H1 (cell line): ENCODE results near the gene CRP. TPM values are rescaled to one million over a fixed set of nuclear protein-coding genes. Genes with fewer than 3 reads are reported as not detected.

Experiments used
- CTCF ChIA-PET: fragments of 300-600 bp; sonication (Branson Sonifier 250); formaldehyde crosslinking; loops from one replicate; lab custom pipeline; 2021; ENCODE audit not compliant: partially characterized antibody; lab: Charles Lee
- POLR2A ChIA-PET: fragments of 300-600 bp; sonication (Branson Sonifier 250); formaldehyde crosslinking; loops from one replicate; lab custom pipeline; 2021; ENCODE audit warnings: inconsistent platforms; ENCODE audit not compliant: partially characterized antibody; lab: Charles Lee
- DNase-seq, 2 experiments: peaks; one replicate each; pipeline versions ENCODE4 v3.0.0 to v3.0.0-alpha.2; 2010 to 2022; ENCODE audit warnings: low spot score in 2 of 2, low read depth in 1 of 2, mixed read lengths in 1 of 2
- FAIRE-seq: peaks from 2 replicates; lab custom pipeline; 2011; peaks lifted over from hg19 to GRCh38; lab: Jason Lieb, UNC
- H2AFZ ChIP-seq: 2 replicates; pipeline ENCODE4 v1.8.1; 2012; ENCODE audit warnings: low read length, inconsistent platforms
- H2AK5ac ChIP-seq: 2 replicates; pipeline ENCODE4 v1.6.1; 2013; ENCODE audit warnings: low read depth, low read length
- H2BK120ac ChIP-seq: replicated peaks from 2 replicates; pipeline ENCODE3; 2013; ENCODE audit warnings: low read depth, low read length, inconsistent platforms
- H2BK12ac ChIP-seq: 2 replicates; pipeline ENCODE4 v1.6.1; 2013; ENCODE audit warnings: low read depth, low read length
- H2BK15ac ChIP-seq: 2 replicates; pipeline ENCODE4 v1.6.1; 2013; ENCODE audit warnings: low read length
- H2BK20ac ChIP-seq: 2 replicates; pipeline ENCODE4 v1.6.1; 2013; ENCODE audit warnings: low read length
- H2BK5ac ChIP-seq: 2 replicates; pipeline ENCODE4 v1.6.1; 2013; ENCODE audit warnings: low read depth, low read length
- H3K14ac ChIP-seq: 2 replicates; pipeline ENCODE4 v1.6.1; 2013; ENCODE audit warnings: inconsistent platforms; ENCODE audit not compliant: insufficient read length
- H3K18ac ChIP-seq: 2 replicates; pipeline ENCODE4 v1.6.1; 2013; ENCODE audit warnings: low read length; ENCODE audit errors: extremely low read depth
- H3K23ac ChIP-seq: 2 replicates; pipeline ENCODE4 v1.6.1; 2013; ENCODE audit warnings: inconsistent platforms; ENCODE audit not compliant: insufficient read length
- H3K23me2 ChIP-seq: 2 replicates; pipeline ENCODE4 v1.6.1; 2013; ENCODE audit warnings: low read depth, low read length
- H3K27ac ChIP-seq: 2 replicates; pipeline ENCODE4 v1.6.1; 2011; ENCODE audit warnings: low read depth, low read length, inconsistent platforms
- H3K27me3 ChIP-seq, 4 experiments: replicated peaks in 1 of 4; 1 replicate in 1 of 4; 2 replicates in 3 of 4; pipeline versions ENCODE4 v1.6.1 to v1.8.1; 2011 to 2013; ENCODE audit warnings: low read length in 3 of 4, mild to moderate bottlenecking in 3 of 4, inconsistent platforms in 2 of 4, mixed read lengths in 2 of 4, moderate library complexity in 1 of 4; ENCODE audit not compliant: control insufficient read depth in 3 of 4, insufficient read depth in 3 of 4; ENCODE audit errors: extremely low read depth in 1 of 4
- H3K36me3 ChIP-seq, 4 experiments: 2 replicates each; pipeline versions ENCODE4 v1.6.1 to v1.8.1; 2011 to 2013; ENCODE audit warnings: mild to moderate bottlenecking in 4 of 4, low read length in 3 of 4, moderate library complexity in 2 of 4, control low read depth in 1 of 4, inconsistent platforms in 1 of 4; ENCODE audit not compliant: insufficient read depth in 4 of 4, control insufficient read depth in 2 of 4
- H3K4ac ChIP-seq: replicated peaks from 2 replicates; pipeline ENCODE3; 2013; ENCODE audit warnings: low read length, low read depth, mixed read lengths, inconsistent platforms; ENCODE audit not compliant: insufficient read length
- H3K4me1 ChIP-seq, 4 experiments: replicated peaks in 1 of 4; 1 replicate in 1 of 4; 2 replicates in 3 of 4; pipeline versions ENCODE4 v1.6.1 to v1.8.1; 2011 to 2013; ENCODE audit warnings: low read length in 3 of 4, inconsistent platforms in 2 of 4, mixed read lengths in 1 of 4; ENCODE audit not compliant: insufficient read depth in 4 of 4, control insufficient read depth in 3 of 4
- H3K4me2 ChIP-seq, 2 experiments: 2 replicates each; pipeline versions ENCODE4 v1.6.1 to v1.8.1; 2011 to 2013; ENCODE audit warnings: low read depth in 2 of 2, low read length in 2 of 2, control low read depth in 1 of 2, inconsistent platforms in 1 of 2, mild to moderate bottlenecking in 1 of 2; ENCODE audit not compliant: insufficient read depth in 1 of 2
- H3K4me3 ChIP-seq, 4 experiments: fragments of 200-600, 300-600 bp in 1 of 4; sonication (generic), shearing (Covaris generic), sonication (Bioruptor Twin) in 1 of 4; 2 replicates each; pipeline versions ENCODE4 v1.5.1 to v1.8.1; 2011 to 2016; ENCODE audit warnings: low read length in 4 of 4, low read depth in 3 of 4, control low read depth in 2 of 4, inconsistent platforms in 2 of 4, mild to moderate bottlenecking in 2 of 4, mixed read lengths in 1 of 4, moderate library complexity in 1 of 4; ENCODE audit not compliant: insufficient read depth in 2 of 4; ENCODE audit errors: extremely low read depth in 1 of 4
- H3K56ac ChIP-seq: replicated peaks from 2 replicates; pipeline ENCODE3; 2013; ENCODE audit warnings: low read depth, mild to moderate bottlenecking, mixed read lengths, low read length, inconsistent platforms; ENCODE audit not compliant: insufficient read length
- H3K79me1 ChIP-seq: 2 replicates; pipeline ENCODE4 v1.6.1; 2013; ENCODE audit warnings: low read depth, low read length, control low read depth
- H3K79me2 ChIP-seq, 2 experiments: 2 replicates each; pipeline versions ENCODE4 v1.6.1 to v1.8.1; 2012 to 2013; ENCODE audit warnings: low read length in 2 of 2, mild to moderate bottlenecking in 2 of 2, inconsistent platforms in 1 of 2; ENCODE audit not compliant: insufficient read depth in 2 of 2, control insufficient read depth in 1 of 2
- H3K9ac ChIP-seq, 4 experiments: replicated peaks in 1 of 4; 1 replicate in 1 of 4; 2 replicates in 3 of 4; pipeline versions ENCODE4 v1.6.1 to v1.8.1; 2011 to 2013; ENCODE audit warnings: low read depth in 3 of 4, low read length in 3 of 4, control low read depth in 2 of 4, mild to moderate bottlenecking in 2 of 4, moderate library complexity in 2 of 4, inconsistent platforms in 1 of 4; ENCODE audit errors: extremely low read depth in 1 of 4
- H3K9me3 ChIP-seq, 2 experiments: 2 replicates each; pipeline versions ENCODE4 v1.6.1 to v1.8.1; 2012 to 2013; ENCODE audit warnings: mild to moderate bottlenecking in 2 of 2, moderate library complexity in 2 of 2, control low read depth in 1 of 2, inconsistent platforms in 1 of 2, low read depth in 1 of 2, low read length in 1 of 2, mixed read lengths in 1 of 2; ENCODE audit not compliant: insufficient read depth in 2 of 2
- H4K20me1 ChIP-seq, 2 experiments: replicated peaks in 1 of 2; 2 replicates each; pipeline versions ENCODE3 to v1.8.1; 2011 to 2013; ENCODE audit warnings: inconsistent platforms in 2 of 2, low read length in 2 of 2, mild to moderate bottlenecking in 1 of 2; ENCODE audit not compliant: insufficient read depth in 2 of 2, control insufficient read depth in 1 of 2
- H4K5ac ChIP-seq: 2 replicates; pipeline ENCODE4 v1.6.1; 2013; ENCODE audit warnings: low read length, low read depth, mixed read lengths, inconsistent platforms; ENCODE audit not compliant: insufficient read length
- H4K8ac ChIP-seq: 2 replicates; pipeline ENCODE4 v1.8.0; 2013; ENCODE audit warnings: mild to moderate bottlenecking, moderate library complexity, low read length, inconsistent platforms; ENCODE audit not compliant: insufficient read depth; ENCODE audit errors: extremely low read depth
- H4K91ac ChIP-seq: replicated peaks from 2 replicates; pipeline ENCODE3; 2013; ENCODE audit warnings: low read length, mixed read lengths, inconsistent platforms; ENCODE audit not compliant: insufficient read length
- RAD21 ChIP-seq, 2 experiments: IDR thresholded peaks in 1 of 2; conservative IDR thresholded peaks in 1 of 2; 2 replicates each; pipeline ENCODE4 v1.6.1; 2011; ENCODE audit warnings: low read depth in 2 of 2, low read length in 2 of 2, improper control_type of control experiment in 1 of 2, inconsistent platforms in 1 of 2, mild to moderate bottlenecking in 1 of 2, moderate library complexity in 1 of 2
- RXRA ChIP-seq: IDR thresholded peaks from 2 replicates; pipeline ENCODE4 v1.6.1; 2011; ENCODE audit warnings: low read depth, mild to moderate bottlenecking, low read length, moderate library complexity; ENCODE audit not compliant: insufficient read depth
- WGBS, 2 experiments: shearing (Covaris generic) in 1 of 2; methylation state at CpG; one replicate each; pipeline versions ENCODE4 v1.1.6 to v1.1.7; 2013 to 2015; ENCODE audit warnings: low lambda C conversion rate in 2 of 2, mixed read lengths in 2 of 2, inconsistent platforms in 1 of 2, low coverage in 1 of 2, missing lambda C conversion rate in 1 of 2; ENCODE audit not compliant: insufficient replicate concordance in 2 of 2, insufficient coverage in 1 of 2, insufficient read length in 1 of 2; ENCODE audit errors: extremely low coverage in 1 of 2, missing lambda C conversion rate in 1 of 2; 5-methylcytosine and 5-hydroxymethylcytosine counted together
- polyA plus RNA-seq, 7 experiments: library from polyadenylated mRNA; depleted of rRNA in 3 of 7; stranded (reverse) in 5 of 7; unstranded in 2 of 7; fragments of >200 nt in 5 of 7; fragments of 200-250 nt in 2 of 7; gene quantifications; 1 replicate in 5 of 7; 2 replicates in 1 of 7; 4 replicates in 1 of 7; pipeline versions ENCODE4 v1.2.1 to v1.2.3, GENCODE V29; 2011 to 2013; ENCODE audit warnings: missing spikeins in 2 of 7, mixed read lengths in 2 of 7
- total RNA-seq: library from RNA; stranded (reverse); fragmentation: NEBNext Ultra II Directional; extraction: Animal tissue kit (Norgen Biotek cat#: 25700); gene quantifications from 2 replicates; pipeline ENCODE4 v1.2.1, GENCODE V29; 2021
- TF ChIP-seq, protein P1 (sequence below): IDR thresholded peaks from 2 replicates; pipeline ENCODE4 v1.6.1; 2012; ENCODE audit warnings: inconsistent platforms

CRP gene
- total and polyA plus RNA-seq, 2 of the 8 experiments (the other 6 are each of a cell fraction or from before 2014, with no cell fraction given) = not detected

GRCh38 chr1:159746666-159747065 is 32.3 kb upstream of the CRP start:
- FAIRE-seq = no peak
- POLR2A ChIA-PET = no interaction called here
- H3K4me1 ChIP-seq = no peaks in the 10 kb centered on the region
- no peak for TF ChIP-seq RAD21 (IDR thresholded peaks at IDR 0.05 in 1 of 2, conservative IDR thresholded peaks at IDR 0.05 in 1 of 2; ENCODE audit: low read depth in 2 of 2, low read length in 2 of 2)
- no peak for TF ChIP-seq RXRA
- TF ChIP-seq, protein P1, sequence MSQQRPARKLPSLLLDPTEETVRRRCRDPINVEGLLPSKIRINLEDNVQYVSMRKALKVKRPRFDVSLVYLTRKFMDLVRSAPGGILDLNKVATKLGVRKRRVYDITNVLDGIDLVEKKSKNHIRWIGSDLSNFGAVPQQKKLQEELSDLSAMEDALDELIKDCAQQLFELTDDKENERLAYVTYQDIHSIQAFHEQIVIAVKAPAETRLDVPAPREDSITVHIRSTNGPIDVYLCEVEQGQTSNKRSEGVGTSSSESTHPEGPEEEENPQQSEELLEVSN = no peak

More at GRCh38 chr1:159746666-159747065, 32.3 kb upstream of the CRP start:
- H3K27ac ChIP-seq = no peak overlapping the region
- no peak overlapping the region for H3K9ac ChIP-seq
- H2BK12ac ChIP-seq = no peak overlapping the region
- no peaks in the 10 kb centered on the region for H3K79me1 ChIP-seq
- H3K23me2 ChIP-seq = no peaks in the 10 kb centered on the region
- CTCF ChIA-PET = no interaction called here
- no peak overlapping the region for H3K18ac ChIP-seq
- WGBS, 2 experiments = 86% methylated on average over 3 of the region's 3 CpGs; no CpG with 5 or more reads in 1 of the 2 experiments
- no peak overlapping the region for H4K91ac ChIP-seq
- H3K56ac ChIP-seq = no peak overlapping the region
- H3K79me2 ChIP-seq = no peaks in the 10 kb centered on the region
- H4K8ac ChIP-seq = no peak overlapping the region
- no peaks in the 10 kb centered on the region for H4K20me1 ChIP-seq
- no peak overlapping the region for H2BK5ac ChIP-seq
- no peak overlapping the region for H2AK5ac ChIP-seq
- H3K9me3 ChIP-seq = peaks cover 13 to 20% of the 10 kb centered on the region in 2 experiments; a peak in 3 of 4 replicates
- no peaks in the 10 kb centered on the region for H3K27me3 ChIP-seq
- H3K4me2 ChIP-seq = no peak overlapping the region
- H2BK20ac ChIP-seq = no peak overlapping the region
- no peak for DNase-seq
- no peak overlapping the region for H4K5ac ChIP-seq
- H3K4me3 ChIP-seq = no peak overlapping the region
- no peak overlapping the region for H3K23ac ChIP-seq
- H3K36me3 ChIP-seq = no peaks in the 10 kb centered on the region
- H3K14ac ChIP-seq = no peak overlapping the region
- no peak overlapping the region for H3K4ac ChIP-seq
- no peak overlapping the region for H2AFZ ChIP-seq
- H2BK120ac ChIP-seq = no peak overlapping the region
- H2BK15ac ChIP-seq = no peak overlapping the region
